Measurements from ENCODE around the gene SREBF2. TPM values are rescaled to one million over a fixed set of nuclear protein-coding genes. Genes with fewer than 3 reads are reported as not detected.

The SREBF2 gene
- total and polyA plus RNA-seq, 2 of the 13 experiments (the other 11 are each of a cell fraction or from before 2014, with no cell fraction given), result 53.8 to 72.6 TPM

GRCh38 chr22:41916745-41917358 is 83.9 kb downstream of the SREBF2 start:
- ChIA-PET CTCF (ENCODE audit: low intra/inter-chr PET ratio, low total read pairs) (no interaction called here), POLR2A (no interaction called here)
- H3K4me1 ChIP-seq (ENCODE audit: insufficient read depth, low read length), result peaks cover 29% of the 10 kb centered on the region
- H4K20me1 ChIP-seq (ENCODE audit: insufficient read depth, low read length), result peaks cover 14% of the 10 kb centered on the region; the same call in 1 of the 2 replicates
- no peaks in the 10 kb centered on the region for H3K9me3 ChIP-seq (ENCODE audit: low read length)
- intact Hi-C loops (cut with micrococcal nuclease; ENCODE audit: unreplicated experiment) (no loop called here), in situ Hi-C loops (cut with HindIII; ENCODE audit: extremely low pct_ligation_motif_present, low pct_unique_long_range_greater_than_20kb) (no loop called here)
- BruUV-seq (replicated peaks), result no TSS peak
- ATAC-seq (no peak), FAIRE-seq (no peak), DNase-seq (ENCODE audit: low spot score) (no peak)
- peaks cover 20 to 73% of the 10 kb centered on the region in 2 experiments for H3K27me3 ChIP-seq (ENCODE audit: control insufficient read depth in 1 of 2, insufficient read depth in 2 of 2, low read length in 2 of 2)
- no peak overlapping the region for H3K27ac ChIP-seq (ENCODE audit: extremely low read length, insufficient read depth, low read length)
- H3K36me3 ChIP-seq (replicated peaks in 1 of 2; ENCODE audit: control insufficient read depth in 1 of 2, insufficient read depth in 2 of 2, low read length in 2 of 2), result no peaks in the 10 kb centered on the region
- H3K4me2 ChIP-seq (ENCODE audit: low read depth, low read length), result no peak overlapping the region
- 18% methylated on average over 10 of the region's 10 CpGs for WGBS (ENCODE audit: low lambda C conversion rate)
- no peak overlapping the region for H3K9ac ChIP-seq (ENCODE audit: insufficient read depth, low read depth, low read length)
- TF ChIP-seq IRF1 (CRISPR knock-in tag; IDR thresholded peaks at IDR 0.05; ENCODE audit: low read depth), result no peak
- TF ChIP-seq ZNF710 (CRISPR knock-in tag; IDR thresholded peaks at IDR 0.05; ENCODE audit: borderline replicate concordance), result no peak
- no peak for TF ChIP-seq GFI1 (CRISPR knock-in tag; IDR thresholded peaks at IDR 0.05; ENCODE audit: borderline replicate concordance)
- no peak overlapping the region for H3K4me3 ChIP-seq (replicated peaks in 1 of 3; ENCODE audit: insufficient read depth in 1 of 3, low read depth in 2 of 3, low read length in 3 of 3)
- H2AFZ ChIP-seq (ENCODE audit: low read length), result no peak overlapping the region
- H3K79me2 ChIP-seq (ENCODE audit: insufficient read depth, low read length), result no peaks in the 10 kb centered on the region

- ATAC-seq, result peak; percentile 8; the same call in 2 of the 3 replicates
- H3K4me3 ChIP-seq (replicated peaks in 1 of 3; ENCODE audit: insufficient read depth in 1 of 3, low read depth in 2 of 3, low read length in 3 of 3), result no peak overlapping the region
- intact Hi-C loops (cut with micrococcal nuclease; ENCODE audit: unreplicated experiment) (no loop called here), in situ Hi-C loops (cut with HindIII; ENCODE audit: extremely low pct_ligation_motif_present, low pct_unique_long_range_greater_than_20kb) (no loop called here)
- 17% methylated on average over 4 of the region's 11 CpGs for WGBS (ENCODE audit: low lambda C conversion rate)
- no peak overlapping the region for H3K4me2 ChIP-seq (ENCODE audit: low read depth, low read length)
- no peak overlapping the region for H2AFZ ChIP-seq (ENCODE audit: low read length)
- ChIA-PET POLR2A (no interaction called here), CTCF (ENCODE audit: low intra/inter-chr PET ratio, low total read pairs) (no interaction called here)
- FAIRE-seq, result no peak
- no peaks in the 10 kb centered on the region for H3K36me3 ChIP-seq (replicated peaks in 1 of 2; ENCODE audit: control insufficient read depth in 1 of 2, insufficient read depth in 2 of 2, low read length in 2 of 2)
- H3K4me1 ChIP-seq (ENCODE audit: insufficient read depth, low read length), result peaks cover 34% of the 10 kb centered on the region
- no peak for DNase-seq (ENCODE audit: low spot score)
- BruUV-seq (replicated peaks), result no TSS peak
- no peak overlapping the region for H3K27ac ChIP-seq (ENCODE audit: extremely low read length, insufficient read depth, low read length)
- H3K9me3 ChIP-seq (ENCODE audit: low read length), result no peaks in the 10 kb centered on the region
- peaks cover 17 to 70% of the 10 kb centered on the region in 2 experiments for H3K27me3 ChIP-seq (ENCODE audit: control insufficient read depth in 1 of 2, insufficient read depth in 2 of 2, low read length in 2 of 2)
- no peaks in the 10 kb centered on the region for H3K79me2 ChIP-seq (ENCODE audit: insufficient read depth, low read length)
- H3K9ac ChIP-seq (ENCODE audit: insufficient read depth, low read depth, low read length), result no peak overlapping the region
- H4K20me1 ChIP-seq (ENCODE audit: insufficient read depth, low read length), result peaks cover 10% of the 10 kb centered on the region; the same call in 1 of the 2 replicates
- no peak for TF ChIP-seq ZFP62 (CRISPR knock-in tag; IDR thresholded peaks at IDR 0.05)
- TF ChIP-seq PCBP2 (optimal IDR thresholded peaks at IDR 0.05; ENCODE audit: low read depth, low read length, poor library complexity, severe bottlenecking), result no peak
- no peak for TF ChIP-seq ZNF574 (CRISPR knock-in tag; IDR thresholded peaks at IDR 0.05)
- TF ChIP-seq SOX6 (IDR thresholded peaks at IDR 0.05), result no peak
- no peak for TF ChIP-seq SOX6 (CRISPR knock-in tag; IDR thresholded peaks at IDR 0.05)
- TF ChIP-seq ZNF138 (CRISPR knock-in tag; IDR thresholded peaks at IDR 0.05; ENCODE audit: low read depth), result no peak
- no peak for TF ChIP-seq CCDC6 (CRISPR knock-in tag; IDR thresholded peaks at IDR 0.05)
- TF ChIP-seq ATRX (CRISPR knock-in tag; IDR thresholded peaks at IDR 0.05; ENCODE audit: borderline replicate concordance), result no peak
These were observed 84.5 kb downstream of the SREBF2 start for GRCh38 chr22:41917375-41917902.

Measured in HepG2 (cell line).